Measurements from ENCODE around the gene NFS1. TPM values are rescaled to one million over a fixed set of nuclear protein-coding genes. Genes with fewer than 3 reads are reported as not detected.
"Not testable (repeated sequence)": the region's sequence is repeated elsewhere in the genome, so short reads cannot be mapped to it uniquely, and the experiment has no call there.

Gene NFS1
- total RNA-seq, 3 donors from 2014 or later, result 29.0 to 39.4 (median 38.4) TPM

DNA sequence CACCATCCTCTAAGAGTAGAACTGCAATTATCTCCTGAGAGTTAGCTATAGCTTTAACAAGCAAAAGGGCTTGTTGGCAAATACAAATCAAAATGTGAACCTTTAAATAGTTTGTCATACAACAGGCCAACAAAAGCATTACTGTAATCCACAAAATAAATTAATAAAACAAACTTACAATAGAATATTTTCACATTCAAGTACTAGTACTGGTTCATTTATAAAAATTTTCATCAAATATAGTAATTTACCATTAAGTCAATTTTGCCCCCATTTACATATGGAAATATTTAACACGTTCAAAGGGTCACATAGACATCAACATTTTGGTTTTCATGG is 33.5 kb upstream of the NFS1 start:
- H3K27me3 Mint-ChIP-seq (ENCODE audit: low read depth), result no peaks in the 10 kb centered on the region
- peaks cover 62% of the 10 kb centered on the region for H3K4me1 Mint-ChIP-seq (ENCODE audit: low read depth)
- peak overlapping the region; percentile 58 for H3K4me3 Mint-ChIP-seq
- DNase-seq, result no peak
- H3K36me3 Mint-ChIP-seq (ENCODE audit: insufficient read depth), result peaks cover 42% of the 10 kb centered on the region
- no peak for ATAC-seq
- H3K9me3 Mint-ChIP-seq, result no peaks in the 10 kb centered on the region

GRCh38 chr20:35731862-35732643 is 32.9 kb upstream of the NFS1 start:
- no peak for ATAC-seq

GRCh38 chr20:35731469-35731788 is 32.3 kb upstream of the NFS1 start:
- no peaks in the 10 kb centered on the region for H3K27me3 Mint-ChIP-seq (ENCODE audit: low read depth)

More at GRCh38 chr20:35731862-35732643, 32.9 kb upstream of the NFS1 start:
- peaks cover 40% of the 10 kb centered on the region for H3K36me3 Mint-ChIP-seq (ENCODE audit: insufficient read depth)
- no peak for DNase-seq
- H3K9me3 Mint-ChIP-seq, result no peaks in the 10 kb centered on the region
- H3K4me1 Mint-ChIP-seq (ENCODE audit: low read depth), result peaks cover 62% of the 10 kb centered on the region
- no peaks in the 10 kb centered on the region for H3K27me3 Mint-ChIP-seq (ENCODE audit: low read depth)
- peak overlapping the region; percentile 41 for H3K4me3 Mint-ChIP-seq

DNA sequence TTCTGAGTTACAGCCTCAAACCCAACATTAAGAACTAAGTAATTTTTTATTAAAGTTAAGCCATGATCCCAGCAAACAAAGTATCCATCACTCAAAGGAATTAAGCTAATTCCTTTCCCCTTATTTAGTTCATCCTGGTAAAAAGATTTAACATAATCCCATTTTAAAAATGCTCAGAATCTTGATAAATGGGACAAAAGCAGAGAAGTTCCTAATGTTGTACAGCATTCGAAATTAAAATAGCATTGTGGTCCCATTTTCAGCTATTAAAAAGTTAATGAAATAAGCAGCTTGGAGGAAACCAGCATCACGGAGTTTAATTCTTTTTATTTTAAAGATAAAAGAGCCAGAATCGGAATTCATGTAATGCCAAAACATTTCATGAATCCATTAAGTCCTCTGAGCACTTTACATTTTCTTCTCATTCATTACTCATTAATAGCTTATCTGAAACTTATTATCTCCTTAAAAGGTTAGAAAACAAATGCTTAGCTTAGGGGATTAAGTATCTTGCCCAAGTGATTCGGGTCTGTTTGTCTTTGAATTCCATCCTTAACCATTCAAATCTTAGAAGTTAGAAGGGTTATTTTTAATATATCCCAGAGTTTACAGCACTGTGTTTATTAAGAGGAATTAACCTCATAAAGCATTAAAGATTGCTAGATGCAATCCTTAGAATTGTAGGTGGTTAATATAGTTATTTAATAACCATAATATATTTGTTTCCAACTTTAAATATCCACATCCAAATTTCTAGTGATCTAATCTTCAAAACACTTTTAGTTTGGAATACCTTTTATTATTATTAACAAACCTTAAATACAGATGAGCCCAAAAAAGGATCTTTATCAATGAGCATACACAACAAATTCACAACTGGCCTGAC is 31.7 kb upstream of the NFS1 start:
- Mint-ChIP-seq H3K9me3 (no peaks in the 10 kb centered on the region), H3K27me3 (ENCODE audit: low read depth) (no peaks in the 10 kb centered on the region), H3K4me1 (ENCODE audit: low read depth) (peaks cover 60% of the 10 kb centered on the region), H3K4me3 (no peak overlapping the region), H3K36me3 (ENCODE audit: insufficient read depth) (peaks cover 42% of the 10 kb centered on the region)
- DNase-seq (no peak), ATAC-seq (no peak)

More at GRCh38 chr20:35731469-35731788, 32.3 kb upstream of the NFS1 start:
- peaks cover 64% of the 10 kb centered on the region for H3K4me1 Mint-ChIP-seq (ENCODE audit: low read depth)
- DNase-seq (no peak), ATAC-seq (no peak)
- H3K36me3 Mint-ChIP-seq (ENCODE audit: insufficient read depth), result peaks cover 44% of the 10 kb centered on the region
- no peaks in the 10 kb centered on the region for H3K9me3 Mint-ChIP-seq
- H3K4me3 Mint-ChIP-seq, result no peak overlapping the region

GRCh38 chr20:35729836-35730582 is 30.9 kb upstream of the NFS1 start:
- H3K4me1 Mint-ChIP-seq (ENCODE audit: low read depth), result peaks cover 58% of the 10 kb centered on the region
- no peaks in the 10 kb centered on the region for H3K9me3 Mint-ChIP-seq
- peak in 1 of 2 donors; percentile 20 for ATAC-seq
- no peak for DNase-seq
- H3K27me3 Mint-ChIP-seq (ENCODE audit: low read depth), result no peaks in the 10 kb centered on the region
- H3K4me3 Mint-ChIP-seq, result peak overlapping the region; percentile 19
- H3K36me3 Mint-ChIP-seq (ENCODE audit: insufficient read depth), result peaks cover 42% of the 10 kb centered on the region

DNA sequence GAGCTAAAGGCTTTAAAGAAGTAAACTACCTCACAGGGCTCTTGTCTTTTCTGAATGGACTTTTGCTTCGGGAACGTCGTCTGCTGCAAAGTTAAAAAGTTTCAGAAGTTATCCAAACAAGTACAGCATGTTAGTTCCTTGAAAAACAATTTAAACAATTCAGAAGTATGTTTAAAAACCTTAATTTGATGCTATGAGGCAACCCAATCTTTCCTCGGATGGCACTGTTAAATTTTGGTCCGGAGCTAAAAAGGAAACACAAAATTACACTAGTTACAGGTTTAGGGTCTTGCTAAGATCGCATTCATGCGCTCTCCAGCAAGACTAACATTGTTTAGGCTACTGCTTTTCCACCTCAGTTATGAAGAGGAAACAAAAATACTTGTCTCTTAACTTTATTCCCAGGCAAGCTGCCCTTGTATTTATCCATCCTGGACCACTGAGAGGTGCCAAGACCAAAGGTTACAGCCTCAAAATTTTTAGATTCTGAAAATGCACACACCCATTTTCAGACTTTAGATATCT is 30.2 kb upstream of the NFS1 start:
- peaks cover 55% of the 10 kb centered on the region for H3K4me1 Mint-ChIP-seq (ENCODE audit: low read depth)
- no peak for DNase-seq
- peaks cover 42% of the 10 kb centered on the region for H3K36me3 Mint-ChIP-seq (ENCODE audit: insufficient read depth)
- H3K27me3 Mint-ChIP-seq (ENCODE audit: low read depth), result no peaks in the 10 kb centered on the region
- no peaks in the 10 kb centered on the region for H3K9me3 Mint-ChIP-seq
- no peak overlapping the region for H3K4me3 Mint-ChIP-seq
- ATAC-seq, result no peak

GRCh38 chr20:35726842-35727711 is 27.9 kb upstream of the NFS1 start:
- Mint-ChIP-seq H3K9me3 (no peaks in the 10 kb centered on the region), H3K27me3 (ENCODE audit: low read depth) (no peaks in the 10 kb centered on the region), H3K4me1 (ENCODE audit: low read depth) (peaks cover 43% of the 10 kb centered on the region), H3K4me3 (no peak overlapping the region), H3K36me3 (ENCODE audit: insufficient read depth) (peaks cover 36% of the 10 kb centered on the region)
- ATAC-seq (no peak), DNase-seq (no peak)

- Mint-ChIP-seq H3K4me1 (ENCODE audit: low read depth) (peaks cover 38% of the 10 kb centered on the region), H3K9me3 (no peaks in the 10 kb centered on the region), H3K36me3 (ENCODE audit: insufficient read depth) (peaks cover 38% of the 10 kb centered on the region), H3K4me3 (no peak overlapping the region), H3K27me3 (ENCODE audit: low read depth) (no peaks in the 10 kb centered on the region)
- ATAC-seq, result no peak
- DNase-seq, result no peak
Measured at GRCh38 chr20:35724321-35725230, 25.4 kb upstream of the NFS1 start.

DNA sequence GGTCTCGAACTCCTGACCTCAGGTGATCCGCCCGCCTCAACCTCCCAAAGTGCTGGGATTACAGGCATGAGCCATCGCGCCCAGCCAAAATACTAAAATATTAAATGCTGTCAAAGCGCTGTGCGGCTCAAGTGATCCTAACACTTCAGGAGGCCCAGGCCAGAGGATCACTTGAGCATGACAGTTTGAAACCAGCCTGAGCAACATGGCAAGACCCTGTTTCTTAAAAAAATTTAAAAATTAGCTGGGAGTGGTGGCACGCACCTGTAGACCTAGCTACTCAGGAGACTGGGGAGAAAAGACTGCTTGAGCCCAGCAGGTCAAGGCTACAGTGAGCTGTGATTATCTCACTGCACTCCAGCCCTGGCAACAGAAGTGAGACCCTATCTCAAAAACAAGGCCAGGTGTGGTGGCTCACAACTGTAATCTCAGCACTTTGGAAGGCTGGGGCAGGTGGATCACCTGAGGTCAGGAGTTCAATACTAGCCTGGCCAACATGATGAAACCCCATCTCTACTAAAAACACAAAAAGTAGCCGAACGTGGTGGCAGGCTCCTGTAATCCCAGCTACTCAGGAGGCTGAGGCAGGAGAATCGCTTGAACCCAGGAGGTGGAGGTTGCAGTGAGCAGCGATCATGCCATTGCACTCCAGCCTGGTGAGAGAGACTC is 24.6 kb upstream of the NFS1 start:
- H3K27me3 Mint-ChIP-seq (ENCODE audit: low read depth); H3K4me3 Mint-ChIP-seq; DNase-seq; ATAC-seq; H3K9me3 Mint-ChIP-seq: not testable (repeated sequence)
- H3K4me1 Mint-ChIP-seq (ENCODE audit: low read depth), result peaks cover 38% of the 10 kb centered on the region
- H3K36me3 Mint-ChIP-seq (ENCODE audit: insufficient read depth), result peaks cover 38% of the 10 kb centered on the region

DNA sequence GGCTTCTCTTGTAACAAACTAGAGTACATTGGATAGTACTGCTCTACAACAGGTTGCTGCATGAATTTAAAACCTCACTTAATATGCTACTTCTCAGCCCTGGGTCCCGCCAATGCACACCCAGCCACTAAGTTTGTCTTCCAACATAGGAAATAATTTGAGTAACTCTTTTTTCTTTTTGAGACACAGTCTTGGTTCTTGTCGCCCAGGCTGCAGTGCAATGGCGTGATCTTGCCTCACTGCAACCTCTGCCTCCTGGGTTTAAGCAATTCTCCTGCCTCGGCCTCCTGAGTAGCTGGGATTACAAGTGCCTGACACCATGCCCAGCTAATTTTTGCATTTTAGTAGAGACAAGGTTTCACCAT is 24.1 kb upstream of the NFS1 start:
- ATAC-seq; DNase-seq; H3K9me3 Mint-ChIP-seq; H3K4me3 Mint-ChIP-seq; H3K27me3 Mint-ChIP-seq (ENCODE audit: low read depth): not testable (repeated sequence)
- Mint-ChIP-seq H3K36me3 (ENCODE audit: insufficient read depth) (peaks cover 38% of the 10 kb centered on the region), H3K4me1 (ENCODE audit: low read depth) (peaks cover 39% of the 10 kb centered on the region)

DNA sequence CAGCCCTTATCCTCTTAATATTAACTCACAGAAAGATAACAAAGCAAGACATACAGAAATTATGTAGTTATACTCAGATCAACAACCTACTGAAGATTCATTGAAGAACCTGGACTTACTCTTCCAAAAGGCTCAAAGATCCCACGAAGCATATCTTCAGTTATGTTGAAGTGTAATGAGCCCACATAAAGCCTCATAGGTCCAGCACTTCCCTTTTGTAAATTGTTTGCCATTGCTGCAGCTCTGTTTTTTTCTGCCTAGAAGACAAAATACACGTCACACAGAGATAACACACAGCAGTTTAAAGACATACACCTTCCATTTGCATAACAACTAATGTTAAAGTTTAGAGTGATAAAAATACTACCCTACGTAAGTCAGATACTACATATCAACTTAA is 22.5 kb upstream of the NFS1 start:
- Mint-ChIP-seq H3K4me1 (ENCODE audit: low read depth) (peaks cover 41% of the 10 kb centered on the region), H3K4me3 (no peak overlapping the region)
- no peak for ATAC-seq

DNA sequence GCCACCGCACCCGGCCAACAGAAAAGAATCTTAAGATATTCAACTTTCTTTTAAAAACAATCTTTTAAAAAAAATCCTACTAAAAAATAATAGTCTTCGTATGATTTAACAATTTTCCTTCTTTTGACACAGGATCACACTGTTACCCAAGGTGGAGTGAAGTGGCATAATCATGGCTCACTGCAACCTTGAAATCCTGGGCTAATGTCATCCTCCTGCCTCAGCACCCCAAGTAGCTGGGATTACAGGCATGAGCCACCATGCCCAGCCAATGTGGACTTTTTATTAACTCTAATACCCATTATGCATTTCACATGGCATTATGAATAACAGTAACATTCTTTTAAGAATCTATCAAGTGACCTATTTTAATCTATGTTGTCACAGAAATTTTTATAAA is 22.1 kb upstream of the NFS1 start:
- Mint-ChIP-seq H3K36me3 (ENCODE audit: insufficient read depth) (peaks cover 38% of the 10 kb centered on the region), H3K4me3 (no peak overlapping the region), H3K9me3 (no peaks in the 10 kb centered on the region), H3K27me3 (ENCODE audit: low read depth) (no peaks in the 10 kb centered on the region), H3K4me1 (ENCODE audit: low read depth) (peaks cover 40% of the 10 kb centered on the region)
- no peak for DNase-seq
- no peak for ATAC-seq

More for the DNA sequence above, 22.5 kb upstream of the NFS1 start:
- peaks cover 40% of the 10 kb centered on the region for H3K36me3 Mint-ChIP-seq (ENCODE audit: insufficient read depth)
- no peaks in the 10 kb centered on the region for H3K27me3 Mint-ChIP-seq (ENCODE audit: low read depth)
- H3K9me3 Mint-ChIP-seq, result no peaks in the 10 kb centered on the region
- no peak for DNase-seq
